Activated CD4-positive, alpha-beta T cell treated with anti-CD3 and anti-CD28 coated beads for 24 hours (primary cell): Measurements from ENCODE around the gene NRG3.

Experiments used
- DNase-seq, 2 donors: peaks; one replicate each; pipeline ENCODE4 v3.0.0-alpha.2; 2020; ENCODE audit warnings: low read depth in 2 of 2

The NRG3 gene

DNA sequence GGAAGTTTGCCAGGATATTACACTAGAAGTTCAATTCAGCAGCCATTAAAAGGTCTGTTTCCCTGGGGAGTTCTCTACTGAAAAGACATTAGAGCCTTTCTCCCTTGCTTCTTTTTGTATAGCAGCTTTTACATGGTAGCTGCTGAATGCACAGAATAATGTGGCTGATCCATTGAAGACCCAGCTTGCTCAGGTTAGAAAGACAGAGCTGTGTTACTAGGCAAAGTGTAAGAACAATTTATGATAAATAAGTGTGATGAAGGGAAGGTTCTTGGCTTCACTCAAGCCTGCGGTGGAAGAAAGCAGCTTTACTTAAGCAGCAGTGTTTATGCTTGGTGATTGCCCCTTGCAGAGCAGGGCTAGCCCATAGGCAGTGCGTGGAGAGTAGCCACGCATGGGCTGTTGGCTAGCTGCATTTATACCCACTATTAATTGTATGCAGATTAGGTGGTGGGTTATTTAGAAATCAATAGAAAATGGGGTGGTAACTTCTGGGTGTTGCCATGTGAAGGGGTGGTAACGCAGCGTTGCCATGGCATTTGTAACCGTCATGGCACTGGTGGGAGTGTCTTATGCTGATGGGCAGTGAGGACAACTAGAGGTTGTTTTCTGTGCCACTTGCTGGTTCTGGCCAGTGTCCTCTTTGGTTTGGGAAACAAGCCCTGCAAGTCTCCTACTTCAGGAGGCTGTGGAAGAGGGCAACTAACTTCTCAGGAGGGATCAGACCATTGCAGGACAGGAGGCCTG lies 942.9 kb downstream of the NRG3 start:
- DNase-seq = no peak

DNA sequence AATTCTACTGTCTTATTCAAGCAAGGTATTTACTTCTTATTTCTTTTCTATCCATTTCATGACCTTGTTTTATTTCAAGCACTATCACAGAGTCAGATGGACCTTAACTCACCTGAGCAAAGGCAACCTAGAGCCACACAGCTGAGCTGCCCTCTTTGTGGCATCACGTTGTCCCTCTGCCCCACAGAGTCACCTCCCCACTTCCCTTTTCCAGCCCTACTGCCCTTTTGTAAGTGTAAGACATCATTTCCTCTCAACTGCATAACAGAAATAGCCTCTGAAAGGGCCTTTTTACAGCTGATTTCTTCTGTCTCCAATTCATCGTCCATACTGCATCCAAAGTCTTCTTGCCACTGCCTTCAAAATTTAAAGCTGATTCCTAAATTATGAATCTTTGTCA lies 946.0 kb downstream of the NRG3 start:
- no peak for DNase-seq

DNA sequence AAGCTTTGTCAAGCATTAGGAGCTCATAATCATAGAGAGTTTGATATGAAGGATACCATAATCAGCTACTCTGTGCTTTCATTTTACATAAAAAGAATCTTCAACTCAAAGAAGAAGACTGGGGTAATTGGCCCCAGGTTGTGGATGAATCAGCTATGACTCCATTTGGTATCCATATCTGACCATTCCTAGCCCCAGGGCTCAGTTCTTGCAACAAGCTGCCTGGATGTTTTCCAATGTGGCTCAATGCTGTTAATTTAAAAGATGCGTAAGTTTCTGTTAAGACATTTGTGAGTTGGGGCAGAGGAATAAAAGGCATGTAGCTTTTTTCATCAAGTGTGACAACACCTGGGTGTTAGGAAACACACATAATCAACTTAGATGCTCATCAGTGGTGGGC lies 951.1 kb downstream of the NRG3 start:
- DNase-seq = no peak

DNA sequence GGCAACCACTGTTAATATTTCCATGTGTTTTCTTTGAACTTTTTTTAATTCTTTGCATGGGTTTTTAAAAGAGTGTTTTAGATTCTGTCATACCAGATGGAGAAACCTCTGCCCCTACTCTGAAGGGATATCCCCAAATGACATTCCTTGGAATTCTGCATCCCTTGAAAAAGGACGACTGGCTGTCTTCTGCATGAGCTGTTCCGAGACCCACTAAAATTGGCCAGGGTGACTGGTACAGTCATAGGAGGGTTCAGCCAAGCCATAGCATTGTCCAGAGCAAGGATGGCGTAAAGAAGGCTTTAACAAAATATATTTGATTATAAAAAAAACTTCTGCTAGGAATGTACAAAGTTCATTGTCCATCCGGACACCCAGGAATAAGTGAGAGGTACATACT lies 952.9 kb downstream of the NRG3 start:
- no peak for DNase-seq

DNA sequence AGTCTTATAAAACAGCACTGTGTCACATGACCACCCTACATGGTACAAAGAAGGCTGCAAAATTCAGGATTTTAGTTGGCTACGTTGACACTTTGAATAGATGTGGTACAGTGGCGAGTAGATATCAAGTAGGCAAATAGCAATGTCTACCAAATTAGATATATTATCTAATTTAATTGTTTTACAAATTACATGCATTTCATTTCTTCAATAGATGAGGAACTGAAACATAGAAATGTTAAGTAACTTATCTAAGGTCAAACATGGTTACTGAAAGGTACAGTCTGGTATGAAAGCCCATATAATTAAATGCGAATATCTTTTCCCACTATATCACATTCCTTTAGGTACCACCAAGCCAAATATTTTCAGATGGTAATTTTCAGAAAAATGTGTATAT lies 972.2 kb downstream of the NRG3 start:
- DNase-seq = no peak

DNA sequence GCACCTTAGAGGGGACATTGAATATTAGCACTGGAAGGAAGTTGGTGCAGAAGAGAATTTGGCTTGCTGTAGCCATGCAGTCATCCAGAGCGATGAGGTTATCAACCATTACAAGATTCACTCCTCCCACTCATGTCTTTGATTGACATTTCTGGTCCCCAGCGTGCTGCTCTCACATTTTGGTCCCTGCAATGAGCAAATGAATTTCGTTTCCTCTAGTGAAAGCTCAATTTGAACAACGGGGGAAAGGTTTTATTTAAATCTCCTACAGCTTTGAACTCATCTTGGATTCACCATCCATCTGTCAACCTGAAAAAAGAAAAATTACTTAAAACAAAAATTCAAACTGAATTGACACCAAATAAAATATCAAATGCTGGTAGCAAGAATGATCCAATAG lies 975.2 kb downstream of the NRG3 start:
- DNase-seq = no peak

DNA sequence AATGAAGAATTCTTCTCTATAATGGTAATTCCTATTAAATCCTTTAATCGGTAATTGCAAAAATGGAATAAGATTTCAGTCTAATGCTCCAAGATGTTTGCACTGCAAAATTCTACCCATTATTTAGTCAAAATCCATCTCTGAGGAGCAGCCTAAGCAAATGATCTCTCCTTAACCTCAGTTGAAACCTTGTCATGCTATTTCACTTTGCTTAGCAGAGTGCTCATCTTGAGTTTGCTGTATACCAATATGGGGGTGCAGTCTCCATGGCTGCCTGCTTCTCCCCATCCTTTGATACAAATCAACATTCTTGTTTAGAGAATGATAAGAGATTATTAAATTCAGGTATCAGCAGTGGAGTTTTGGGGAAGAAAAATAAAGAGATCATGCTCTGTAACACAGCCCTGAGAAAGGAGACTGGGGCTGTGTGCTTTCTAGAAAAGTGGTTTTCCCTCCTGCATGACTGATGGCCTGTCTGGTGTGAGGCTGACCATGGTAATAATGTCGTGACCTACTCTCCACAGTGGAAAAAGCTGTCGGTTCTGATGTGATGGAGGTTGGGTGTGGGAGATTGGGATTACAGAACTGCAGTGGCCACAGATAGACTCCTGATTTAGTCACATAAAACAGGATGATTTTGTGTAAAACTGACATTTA lies 982.1 kb downstream of the NRG3 start:
- DNase-seq = no peak

DNA sequence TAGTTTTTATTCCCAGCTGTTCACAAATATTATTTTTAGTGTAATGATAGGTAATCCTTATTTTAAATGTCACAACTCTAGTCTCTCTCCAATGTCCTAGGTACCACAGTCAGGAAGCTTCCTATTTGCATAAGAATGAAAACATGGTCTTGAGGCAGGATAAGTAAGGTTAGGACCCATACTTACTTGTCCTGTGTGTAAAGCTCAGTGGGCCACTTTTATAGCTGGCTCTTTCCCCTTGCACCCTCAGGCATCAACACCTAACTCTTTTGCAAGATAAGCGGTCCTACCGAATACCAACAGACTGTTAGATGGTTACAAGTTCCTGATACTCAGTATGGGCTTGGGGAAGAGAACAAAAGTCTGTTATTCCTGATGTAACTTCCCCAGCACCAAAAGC lies 986.9 kb downstream of the NRG3 start:
- no peak for DNase-seq

DNA sequence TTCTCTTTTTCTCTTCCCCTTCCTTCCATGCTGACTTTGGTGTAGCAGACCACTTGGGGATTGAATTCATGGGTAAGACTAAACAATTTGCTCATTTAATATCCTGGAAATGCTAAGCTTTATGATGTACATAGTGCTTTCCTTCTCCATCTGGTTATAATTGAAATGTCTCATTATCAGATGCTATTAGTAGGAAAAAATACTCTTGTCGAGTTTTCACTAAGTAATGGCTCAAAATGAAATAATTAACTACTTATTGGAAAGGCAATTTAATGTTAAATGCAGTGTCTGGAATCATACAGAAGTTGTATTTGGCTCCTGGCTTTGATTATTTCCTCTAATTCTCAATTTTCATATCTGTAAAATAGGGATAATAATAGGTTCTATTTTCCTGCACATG lies 990.4 kb downstream of the NRG3 start:
- no peak for DNase-seq

DNA sequence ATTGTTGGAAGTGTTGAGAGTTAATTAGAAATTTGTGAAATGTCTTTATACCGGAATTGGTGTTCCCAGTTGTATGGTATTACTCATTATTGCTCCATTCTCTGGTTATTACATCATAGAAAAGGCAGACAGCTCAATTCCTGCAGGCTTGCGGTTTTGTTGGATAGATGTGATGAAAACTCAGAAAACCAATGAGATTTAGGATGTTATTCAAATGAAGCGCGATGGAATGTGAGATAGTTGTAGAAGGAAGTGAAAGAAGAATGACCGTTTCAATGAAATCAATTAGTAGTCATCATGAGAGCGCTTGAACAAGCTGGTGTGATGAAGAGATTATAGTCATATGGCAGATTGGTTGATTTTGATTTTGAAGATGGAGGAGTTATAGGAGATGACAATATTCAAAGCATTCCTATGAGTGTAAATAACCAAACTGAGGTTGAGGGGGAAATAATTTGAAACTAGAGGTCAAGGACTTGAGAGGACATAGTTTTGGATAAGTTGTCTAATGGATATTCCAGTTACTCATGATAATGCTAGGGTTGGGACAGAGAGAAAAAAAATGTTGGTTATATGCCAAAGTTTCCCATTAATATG lies 991.5 kb downstream of the NRG3 start:
- no peak for DNase-seq

DNA sequence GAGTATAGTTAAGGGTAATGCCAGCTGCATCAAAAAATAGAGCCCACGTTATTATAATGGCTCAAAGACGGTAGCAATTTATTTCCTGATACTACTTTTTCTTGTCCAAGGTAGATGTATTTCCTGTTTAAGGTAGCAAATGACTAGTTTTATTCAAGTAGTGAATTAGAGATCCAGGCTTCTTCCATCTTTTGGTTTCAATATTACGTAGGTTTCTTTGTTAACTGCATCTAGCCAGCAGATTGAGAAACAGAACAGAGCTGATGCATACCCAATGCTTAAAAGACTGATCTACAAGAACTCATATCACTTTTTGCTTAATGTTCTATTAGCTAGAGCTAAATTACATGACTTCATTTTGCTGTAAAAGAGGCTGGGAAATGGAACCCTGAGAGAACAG lies 992.1 kb downstream of the NRG3 start:
- DNase-seq = no peak

DNA sequence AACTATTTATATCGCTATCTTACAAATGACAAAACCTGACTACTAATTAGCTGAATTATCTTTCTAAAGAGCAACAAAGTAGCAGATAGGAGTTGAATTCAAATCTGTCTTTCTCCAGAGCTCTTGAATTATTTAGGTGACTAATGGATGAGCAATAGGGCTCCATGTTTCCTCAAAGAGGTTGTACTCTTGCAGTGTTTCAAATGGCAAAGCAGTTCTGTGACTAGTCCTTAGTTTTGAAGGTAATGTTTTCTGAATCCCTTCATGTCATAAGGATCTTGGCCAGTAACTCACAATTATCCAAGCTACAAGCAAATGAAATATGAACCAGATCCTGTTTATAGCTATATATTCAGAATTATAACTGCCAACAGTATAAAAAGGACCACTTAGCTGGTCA lies 999.7 kb downstream of the NRG3 start:
- DNase-seq = no peak

DNA sequence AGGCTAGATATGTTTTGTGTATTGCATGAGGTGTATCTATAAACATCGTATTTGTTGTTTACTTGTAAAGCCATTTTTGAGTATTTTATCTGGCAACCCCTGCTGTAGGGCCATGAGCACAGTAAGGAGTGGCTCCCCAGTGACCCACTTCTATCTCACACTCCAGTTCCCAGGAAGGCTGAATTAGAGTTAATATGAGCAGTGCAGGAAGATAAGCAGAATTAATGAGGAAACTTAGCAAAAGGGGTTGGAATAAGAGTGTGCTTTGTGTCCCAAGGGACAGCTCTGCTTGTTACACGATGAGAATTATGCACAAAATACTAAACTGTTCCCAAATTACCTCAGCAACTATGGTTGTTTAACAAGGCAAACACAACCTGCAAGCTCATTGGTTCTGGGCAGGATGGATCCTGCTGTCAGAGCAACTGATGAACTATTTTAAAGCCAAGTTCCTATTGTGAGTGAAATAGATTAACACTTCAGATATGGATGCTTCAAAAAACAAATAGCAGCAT lies 1005.8 kb downstream of the NRG3 start:
- no peak for DNase-seq

DNA sequence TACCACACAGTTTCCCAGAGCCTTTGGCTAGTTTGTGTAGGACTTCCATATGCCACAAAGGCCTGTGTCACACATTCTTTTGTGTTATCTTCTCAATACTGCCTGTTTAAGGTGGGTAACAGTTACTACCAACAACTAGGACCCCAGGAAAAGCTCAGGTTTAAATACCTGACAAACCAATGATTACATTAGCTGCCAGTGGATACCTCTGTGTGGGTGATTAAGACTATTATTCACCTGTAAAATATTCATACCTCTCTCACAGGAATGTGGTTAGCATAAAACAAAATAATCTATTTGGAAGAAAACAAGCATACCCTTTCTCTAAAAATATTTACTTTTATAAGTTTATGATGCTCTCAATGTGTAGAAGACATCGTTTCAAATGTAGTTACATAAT lies 1007.7 kb downstream of the NRG3 start:
- DNase-seq = no peak

DNA sequence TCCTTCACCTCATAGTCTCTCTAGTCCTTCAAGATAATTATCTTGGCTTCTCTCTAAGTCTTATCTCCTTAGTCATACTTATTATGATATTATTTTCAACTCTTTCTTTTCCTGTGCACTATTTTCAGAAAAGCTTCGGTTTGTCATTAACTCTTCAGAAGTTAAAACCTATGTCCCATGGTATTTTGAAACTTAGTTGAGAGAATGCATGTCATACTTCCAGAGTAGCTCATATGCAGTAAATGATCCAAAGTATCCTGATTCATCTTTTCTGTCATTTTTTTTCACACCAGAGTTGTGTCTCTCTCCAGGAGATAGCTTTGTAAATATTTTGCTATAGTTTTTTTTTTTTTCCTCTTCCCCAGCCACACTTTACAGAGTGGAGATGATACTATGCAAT lies 1008.6 kb downstream of the NRG3 start:
- no peak for DNase-seq

DNA sequence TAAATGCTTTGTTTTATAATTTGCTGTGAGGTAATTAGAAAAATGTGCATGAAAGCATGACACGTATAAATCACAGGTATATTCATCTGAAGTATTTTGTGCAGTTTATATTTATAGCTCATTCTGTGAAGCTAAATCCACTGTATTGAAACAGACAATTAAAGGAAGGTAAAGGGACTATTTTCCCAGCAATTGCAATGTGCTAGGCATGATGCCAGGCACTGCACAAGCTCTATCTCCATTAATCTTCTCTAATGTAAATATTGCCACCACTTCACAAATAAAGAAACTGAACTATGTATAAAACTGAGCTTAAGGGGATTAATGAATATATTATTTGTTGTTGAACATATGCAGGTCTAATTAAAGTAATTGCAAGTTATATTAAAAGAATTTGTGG lies 1012.5 kb downstream of the NRG3 start:
- DNase-seq = no peak

DNA sequence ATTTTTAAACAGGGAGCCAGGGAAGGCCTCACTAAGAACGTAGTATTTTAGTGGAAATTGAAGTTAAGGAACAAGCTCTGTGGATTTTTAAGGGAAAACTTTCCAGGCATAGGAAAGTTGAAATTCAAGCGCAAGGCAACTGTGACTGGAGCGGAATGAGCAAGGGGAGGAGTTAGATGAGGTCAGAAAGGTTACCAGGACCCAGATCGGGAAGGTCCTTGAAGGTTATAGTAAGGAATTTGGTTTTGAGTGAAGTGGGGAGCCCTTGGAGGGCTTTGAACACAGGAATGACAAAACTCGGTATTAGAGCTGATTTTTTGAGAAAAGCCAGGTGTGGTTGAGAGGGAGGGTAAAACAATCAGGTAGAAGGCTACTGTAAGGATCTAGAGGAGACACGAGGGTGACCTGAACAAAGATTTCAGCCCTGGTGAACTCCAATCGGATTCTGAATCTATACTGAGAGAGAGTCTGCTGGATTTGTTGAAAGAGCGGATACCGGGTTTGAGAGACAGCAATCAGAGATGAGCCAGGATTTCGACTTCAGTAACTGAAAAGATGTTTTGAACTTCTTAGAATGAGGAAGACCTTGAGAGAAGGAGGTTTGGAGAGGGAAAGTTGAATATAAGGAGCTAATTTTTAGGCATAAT lies 1013.9 kb downstream of the NRG3 start:
- DNase-seq = no peak

DNA sequence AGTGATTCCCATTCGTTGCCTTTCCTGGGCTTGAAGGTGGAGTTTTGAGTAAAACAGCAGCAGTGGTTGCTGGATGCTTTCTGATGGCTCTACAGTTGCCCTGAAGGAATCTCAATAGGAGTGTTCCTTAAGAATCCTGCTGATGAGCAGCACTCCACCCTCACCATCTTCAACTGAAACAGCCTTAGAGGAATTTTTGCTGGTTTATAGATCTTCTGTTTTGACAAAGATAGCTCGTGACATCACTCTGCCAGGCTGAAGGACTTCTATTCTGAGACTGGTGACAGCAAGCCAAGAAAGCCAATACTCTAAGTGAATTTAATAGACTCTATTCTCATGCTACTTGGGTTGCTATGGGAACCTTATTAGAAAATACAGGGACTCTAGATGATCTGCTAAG lies 1014.7 kb downstream of the NRG3 start:
- no peak for DNase-seq

DNA sequence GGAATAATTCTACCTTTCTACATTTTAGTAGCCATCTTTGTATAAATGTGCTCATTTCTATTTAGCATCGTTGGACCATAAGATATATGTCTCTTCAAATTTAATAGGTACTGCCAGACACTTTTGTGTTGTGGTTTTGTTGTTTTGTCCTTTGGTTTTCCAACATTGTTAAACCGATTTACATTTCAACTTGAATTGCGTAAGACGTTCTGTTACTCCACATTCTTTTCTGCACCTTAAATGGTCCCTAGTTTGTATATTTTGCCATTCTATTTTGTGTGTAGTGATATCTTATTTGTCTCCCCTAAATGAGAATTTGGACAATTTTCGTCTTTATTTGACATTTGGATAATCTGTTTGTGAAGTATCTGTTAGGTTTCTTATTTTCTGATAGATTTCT lies 1015.6 kb downstream of the NRG3 start:
- no peak for DNase-seq

DNA sequence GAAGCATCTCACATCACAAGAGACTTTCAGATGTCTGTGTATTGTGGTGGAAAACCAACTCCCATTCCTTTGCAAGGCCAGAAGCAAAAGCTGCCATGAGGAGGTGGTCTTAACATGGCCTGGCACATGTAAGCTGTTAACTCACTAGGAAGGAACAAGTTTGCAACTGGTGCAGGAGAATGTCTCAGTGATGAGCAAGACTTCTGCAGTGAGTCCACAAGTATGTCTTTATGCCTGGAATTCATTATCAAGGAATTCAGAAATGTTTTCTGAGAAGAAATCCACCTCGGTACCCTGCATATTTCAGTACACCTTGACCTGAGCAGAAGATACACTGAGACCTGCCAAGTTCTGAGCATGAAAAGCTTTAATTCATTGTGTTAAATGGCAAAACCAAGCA lies 1033.1 kb downstream of the NRG3 start:
- DNase-seq = no peak

DNA sequence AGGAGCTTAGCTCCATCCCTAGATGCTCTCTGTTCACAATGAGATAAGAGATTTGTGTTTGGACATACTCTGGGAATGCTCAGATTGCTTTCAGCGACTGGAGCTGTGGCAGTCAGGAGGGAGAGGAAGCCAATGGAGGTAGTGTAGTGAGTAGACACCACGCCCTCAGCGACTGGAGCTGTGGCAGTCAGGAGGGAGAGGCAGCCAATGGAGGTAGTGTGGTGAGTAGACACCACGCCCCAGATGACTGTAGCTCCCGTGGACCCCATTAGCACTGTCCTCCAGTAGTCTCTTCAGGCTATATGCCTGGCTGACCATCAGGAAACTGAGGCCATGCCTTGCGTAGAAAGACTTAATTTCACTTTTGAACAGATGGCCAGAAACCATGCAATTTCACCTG lies 1033.8 kb downstream of the NRG3 start:
- no peak for DNase-seq

DNA sequence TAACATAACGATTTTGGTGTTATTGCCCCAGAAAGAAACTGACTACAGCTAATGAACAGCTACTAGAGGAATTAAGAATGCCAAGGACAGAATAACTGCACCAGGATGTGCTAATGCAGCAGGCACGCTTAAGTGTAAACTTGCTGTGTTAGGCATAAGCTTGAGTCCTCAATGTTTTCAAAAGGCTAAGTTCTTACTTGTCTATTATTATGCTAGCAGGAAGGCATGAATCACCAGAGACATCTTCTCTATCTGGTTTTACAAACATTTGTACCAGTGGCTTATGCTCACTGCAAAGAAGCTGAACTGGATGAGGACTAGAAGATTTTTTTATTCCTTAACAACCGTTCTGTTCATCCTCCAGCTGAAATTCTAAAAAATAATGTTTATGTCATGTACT lies 1035.3 kb downstream of the NRG3 start:
- DNase-seq = no peak

DNA sequence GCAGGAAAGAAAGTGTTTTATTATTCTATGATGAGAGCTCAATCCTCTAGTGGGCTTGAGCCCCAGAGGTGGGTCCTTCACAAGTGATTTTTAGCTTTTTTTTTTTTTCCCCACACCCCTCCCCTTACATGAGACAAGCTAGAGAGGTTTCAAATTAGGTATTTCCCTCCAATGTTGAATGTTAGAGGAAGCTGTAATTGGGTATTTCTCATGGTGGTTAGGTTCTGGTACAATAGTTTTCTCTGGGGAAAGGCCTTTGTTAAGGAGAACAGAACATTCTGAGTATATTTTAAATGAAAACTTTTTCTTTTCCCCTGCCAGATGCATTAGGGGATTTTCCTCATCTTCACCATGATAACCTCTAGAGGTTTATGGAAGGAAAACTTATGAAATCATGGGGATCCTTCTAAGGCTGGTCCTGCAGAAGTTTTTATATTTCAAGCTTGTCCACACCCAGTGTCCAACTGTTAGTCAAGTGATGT lies 1039.7 kb downstream of the NRG3 start:
- DNase-seq = no peak
